Heart left ventricle (tissue), 16 donors: Measurements from ENCODE around the gene WDR82. TPM values are rescaled to one million over a fixed set of nuclear protein-coding genes. Genes with fewer than 3 reads are reported as not detected.

Experiments
- ATAC-seq, 4 donors: fragments of 200-7000 bp; cut with Tn5 transposase; one replicate each; pipeline ENCODE4 v1.9.1; 2020 to 2022; ENCODE audit warnings: moderate library complexity in 4 of 4, mild to moderate bottlenecking in 3 of 4, moderate number of reproducible peaks in 1 of 4
- DNase-seq, 5 donors: peaks; one replicate each; pipeline ENCODE4 v3.0.0-alpha.2; 2020
- H3K27ac ChIP-seq, 12 donors: fragments of 200-600 bp; sonication (generic) in 4 of 12; one replicate each; pipeline versions ENCODE4 v1.5.0 to v1.8.0; 2016 to 2022; ENCODE audit warnings: mild to moderate bottlenecking in 2 of 12
- H3K27me3 ChIP-seq, 9 donors: fragments of 200-600 bp; sonication (generic) in 2 of 9; one replicate each; pipeline versions ENCODE4 v1.5.1 to v1.8.0; 2016 to 2022; ENCODE audit warnings: mild to moderate bottlenecking in 3 of 9
- H3K36me3 ChIP-seq, 9 donors: fragments of 200-600 bp; sonication (generic) in 2 of 9; one replicate each; pipeline versions ENCODE4 v1.5.0 to v1.8.0; 2018 to 2022; ENCODE audit warnings: mild to moderate bottlenecking in 2 of 9
- H3K4me1 ChIP-seq, 12 donors: fragments of 200-600 bp; sonication (generic) in 4 of 12; one replicate each; pipeline versions ENCODE4 v1.5.0 to v1.8.0; 2016 to 2022; ENCODE audit warnings: mild to moderate bottlenecking in 3 of 12
- H3K4me3 ChIP-seq, 12 donors: fragments of 200-600 bp; sonication (generic) in 4 of 12; one replicate each; pipeline versions ENCODE4 v1.5.0 to v1.8.0; 2017 to 2022; ENCODE audit warnings: mild to moderate bottlenecking in 9 of 12, moderate library complexity in 4 of 12
- H3K9me3 ChIP-seq, 12 donors: fragments of 200-600 bp; sonication (generic) in 4 of 12; one replicate each; pipeline versions ENCODE4 v1.5.0 to v1.8.0; 2016 to 2022; ENCODE audit warnings: mild to moderate bottlenecking in 1 of 12
- POLR2A ChIP-seq, 2 donors: fragments of 450-650 bp; IDR thresholded peaks; one replicate each; pipeline ENCODE4 v1.6.1; 2017; ENCODE audit warnings: antibody characterized with exemption in 2 of 2, mild to moderate bottlenecking in 2 of 2, moderate library complexity in 2 of 2
- WGBS, 4 donors: extraction: QIAGEN DNeasy Blood & Tissue Kit in 2 of 4; methylation state at CpG; one replicate each; pipeline versions ENCODE4 v1.1.5 to v1.1.7; 2013 to 2018; 5-methylcytosine and 5-hydroxymethylcytosine counted together
- intact Hi-C, 10 donors: fragments of 100-400 bp; cut with DNase I; formaldehyde crosslinking; loops; one replicate each; pipeline versions ENCODE4 v1.11.1 to v1.14.2; 2022
- polyA plus RNA-seq, 2 donors: library from polyadenylated mRNA; stranded (reverse); fragments of 200-250 nt; gene quantifications; one replicate each; pipeline ENCODE4 v1.2.3, GENCODE V29; 2013
- total RNA-seq, 9 donors: library from RNA; depleted of rRNA in 2 of 9; stranded (reverse); fragments of >200 nt in 2 of 9; fragmentation: NEBNext Ultra II Directional in 3 of 9; extraction: Animal tissue kit (Norgen Biotek cat#: 25700) in 3 of 9; gene quantifications; one replicate each; pipeline versions ENCODE4 v1.1.0 to v1.2.4, GENCODE V29; 2016 to 2023
- TF ChIP-seq, protein P1 (sequence below), 12 donors: fragments of 200-600 bp; sonication (generic) in 4 of 12; IDR thresholded peaks; one replicate each; pipeline versions ENCODE4 v1.5.0 to v1.8.0; 2018 to 2022; ENCODE audit warnings: antibody characterized with exemption in 12 of 12, mild to moderate bottlenecking in 5 of 12
- donor health status: ischemic (EF 13 %, LVEDD 7.1; RV severe dilation, severe dysfunction).
- donor health status: healthy with polysubstance abuse.
- donor health status: DM: no; HTN: yes; CAD: no.
- donor health status: DM: no; HTN: no; CAD: no.
- donor health status: ischemic (EF 25% LVEDD 6.9; RV normal size, moderate dysfunction).
- donor health status: ischemic (EF 25% LVEDD 5.7; RV mildly dilated, moderate dysfunction).
- donor health status: healthy.
- donor health status: DM: yes; HTN: yes; CAD: no.
- donor health status: ischemic (EF 35%, LVEDD 5.7; RV mildly dilated, moderate dysfunction).
- donor health status: nonischemic (EF 11% LVEDD 7.7; RV severe dilation, severe dysfunction).
- donor health status: DM: yes; HTN: yes; CAD: no.
- donor health status: PGD.
- donor health status: ischemic (EF 29% LVEDD 5.4; RV normal size, mild dysfunction).
- donor health status: nonischemic (EF 23%, LVEDD 6.1; RV moderate dilation, normal function).

WDR82 gene
- total and polyA plus RNA-seq, 11 donors, result 24.7 to 73.6 (median 61.2) TPM

DNA sequence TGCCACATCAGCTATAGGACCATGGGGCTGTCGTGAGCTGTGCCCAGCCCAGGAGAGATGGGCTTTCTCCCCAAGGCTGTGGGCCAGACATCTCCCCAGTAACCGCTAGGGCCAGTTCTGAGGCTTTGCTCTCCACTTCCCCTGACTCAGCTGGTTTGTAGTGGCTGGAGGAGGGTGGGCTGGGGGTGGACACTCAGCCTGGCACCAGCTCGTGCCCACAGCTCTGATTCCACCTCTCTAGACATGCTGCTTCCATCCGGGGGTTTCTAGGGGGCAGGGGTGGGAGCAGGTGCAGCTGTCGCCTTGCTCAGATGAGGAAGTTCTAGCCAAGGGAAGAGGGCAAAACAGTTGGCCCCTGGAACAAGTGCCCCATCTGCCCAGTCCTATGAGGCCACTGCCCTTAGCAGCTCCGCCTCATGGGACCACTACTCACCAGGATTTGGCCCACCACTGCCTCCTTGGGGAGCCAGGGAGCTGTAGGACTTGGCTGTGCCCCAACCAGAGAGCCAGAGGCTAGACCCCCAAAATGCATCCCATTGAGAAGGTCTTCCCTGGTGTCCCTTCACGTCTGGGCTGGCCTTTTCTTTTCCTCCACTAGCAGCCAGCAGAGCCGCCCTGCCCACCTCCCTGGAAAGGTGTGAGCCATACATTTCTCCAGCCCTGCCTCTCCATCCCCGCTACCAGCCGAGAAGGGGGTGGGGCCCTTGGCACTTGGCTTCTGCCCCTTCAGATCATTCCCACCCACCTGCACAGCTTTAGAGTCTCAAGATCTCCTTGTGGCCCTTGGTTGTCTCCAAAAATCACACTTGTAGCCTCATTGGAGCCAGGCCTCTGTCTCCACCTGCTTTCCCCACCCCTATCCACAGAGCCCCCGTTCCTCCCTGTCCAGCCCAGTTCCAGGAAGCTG, 19.0 kb upstream of the WDR82 start:
- no peaks in the 10 kb centered on the region for H3K9me3 ChIP-seq
- DNase-seq (peak in 1 of 5 donors; percentile 27), ATAC-seq (no peak)
- peaks cover 0 to 18% (median 7%) of the 10 kb centered on the region in 9 donors for H3K36me3 ChIP-seq
- WGBS, 4 donors, result 87 to 94% (median 90%) methylated on average over 10 to 11 of the region's 11 CpGs
- H3K27me3 ChIP-seq, result no peaks in the 10 kb centered on the region
- H3K4me3 ChIP-seq, result no peak overlapping the region
- peaks cover 0 to 28% (median 14%) of the 10 kb centered on the region in 12 donors for H3K4me1 ChIP-seq
- TF ChIP-seq, protein P1, sequence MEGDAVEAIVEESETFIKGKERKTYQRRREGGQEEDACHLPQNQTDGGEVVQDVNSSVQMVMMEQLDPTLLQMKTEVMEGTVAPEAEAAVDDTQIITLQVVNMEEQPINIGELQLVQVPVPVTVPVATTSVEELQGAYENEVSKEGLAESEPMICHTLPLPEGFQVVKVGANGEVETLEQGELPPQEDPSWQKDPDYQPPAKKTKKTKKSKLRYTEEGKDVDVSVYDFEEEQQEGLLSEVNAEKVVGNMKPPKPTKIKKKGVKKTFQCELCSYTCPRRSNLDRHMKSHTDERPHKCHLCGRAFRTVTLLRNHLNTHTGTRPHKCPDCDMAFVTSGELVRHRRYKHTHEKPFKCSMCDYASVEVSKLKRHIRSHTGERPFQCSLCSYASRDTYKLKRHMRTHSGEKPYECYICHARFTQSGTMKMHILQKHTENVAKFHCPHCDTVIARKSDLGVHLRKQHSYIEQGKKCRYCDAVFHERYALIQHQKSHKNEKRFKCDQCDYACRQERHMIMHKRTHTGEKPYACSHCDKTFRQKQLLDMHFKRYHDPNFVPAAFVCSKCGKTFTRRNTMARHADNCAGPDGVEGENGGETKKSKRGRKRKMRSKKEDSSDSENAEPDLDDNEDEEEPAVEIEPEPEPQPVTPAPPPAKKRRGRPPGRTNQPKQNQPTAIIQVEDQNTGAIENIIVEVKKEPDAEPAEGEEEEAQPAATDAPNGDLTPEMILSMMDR (IDR thresholded peaks at IDR 0.05), result no peak
- no peak for TF ChIP-seq POLR2A (IDR thresholded peaks at IDR 0.05)
- H3K27ac ChIP-seq, result no peak overlapping the region
- intact Hi-C loops, result loop anchor here in 1 of 10 donors (5.0 kb wide), 1 partner anchor 35 kb away; no protein-coding TSS in a partner anchor

DNA sequence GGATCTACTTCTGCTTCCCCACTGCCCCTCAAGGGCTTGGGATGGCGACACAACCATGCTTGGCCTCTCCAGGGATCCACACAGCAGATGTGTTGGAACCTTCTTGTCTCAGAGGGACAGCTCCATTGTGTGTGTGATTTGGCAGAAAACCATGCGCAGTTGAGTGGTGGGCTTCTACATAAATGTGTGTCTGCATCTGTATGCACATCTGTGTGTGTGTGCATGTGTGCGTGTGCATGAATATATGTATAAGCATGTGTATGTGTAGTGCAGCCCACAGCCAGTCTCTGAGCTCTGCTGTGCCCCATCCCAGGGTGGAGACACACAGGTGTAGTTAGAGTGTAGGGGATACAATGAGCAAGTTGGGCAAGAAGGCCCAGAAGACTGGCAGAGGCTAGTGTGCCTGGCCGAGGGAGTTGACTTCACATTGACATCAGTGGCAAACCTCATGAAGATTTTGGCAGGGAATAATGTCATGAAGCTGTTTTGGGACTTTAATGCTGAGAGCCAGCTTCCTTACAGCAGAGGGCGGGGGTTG, 17.3 kb upstream of the WDR82 start:
- H3K4me3 ChIP-seq, result no peak overlapping the region
- ATAC-seq, result no peak
- H3K27me3 ChIP-seq, result no peaks in the 10 kb centered on the region
- no peak for TF ChIP-seq POLR2A (IDR thresholded peaks at IDR 0.05)
- TF ChIP-seq, protein P1 (IDR thresholded peaks at IDR 0.05), result no peak
- intact Hi-C loops, result loop anchor here in 1 of 10 donors (5.0 kb wide), 1 partner anchor 37 kb away; no protein-coding TSS in a partner anchor
- H3K36me3 ChIP-seq, result peaks cover 0 to 35% (median 13%) of the 10 kb centered on the region in 9 donors
- H3K27ac ChIP-seq, result no peak overlapping the region
- WGBS, 4 donors, result 91 to 94% (median 93%) methylated on average over 5 of the region's 5 CpGs
- H3K9me3 ChIP-seq, result no peaks in the 10 kb centered on the region
- peaks cover 0 to 28% (median 14%) of the 10 kb centered on the region in 12 donors for H3K4me1 ChIP-seq
- no peak for DNase-seq

GRCh38 chr3:52294320-52295150, 16.1 kb upstream of the WDR82 start:
- Histone ChIP-seq H3K36me3 (peaks cover 0 to 40% (median 13%) of the 10 kb centered on the region in 9 donors), H3K27ac (no peak overlapping the region), H3K4me1 (peaks cover 0 to 19% (median 6%) of the 10 kb centered on the region in 12 donors), H3K27me3 (no peaks in the 10 kb centered on the region), H3K4me3 (no peak overlapping the region), H3K9me3 (no peaks in the 10 kb centered on the region)
- WGBS, 4 donors, result 84 to 89% (median 87%) methylated on average over 9 to 11 of the region's 11 CpGs
- DNase-seq, result no peak
- no peak for TF ChIP-seq POLR2A (IDR thresholded peaks at IDR 0.05)
- TF ChIP-seq, protein P1 (IDR thresholded peaks at IDR 0.05), result no peak
- no peak for ATAC-seq
- intact Hi-C loops, result loop anchor here in 4 of 10 donors (5.0 kb wide), 4 partner anchors 38 to 113 kb away; no protein-coding TSS in a partner anchor
